ENCODE data around the gene GRK5. TPM values are rescaled to one million over a fixed set of nuclear protein-coding genes. Genes with fewer than 3 reads are reported as not detected.

Gene GRK5
- total and polyA plus RNA-seq, 12 donors, result 9.3 to 96.4 (median 21.5) TPM

DNA sequence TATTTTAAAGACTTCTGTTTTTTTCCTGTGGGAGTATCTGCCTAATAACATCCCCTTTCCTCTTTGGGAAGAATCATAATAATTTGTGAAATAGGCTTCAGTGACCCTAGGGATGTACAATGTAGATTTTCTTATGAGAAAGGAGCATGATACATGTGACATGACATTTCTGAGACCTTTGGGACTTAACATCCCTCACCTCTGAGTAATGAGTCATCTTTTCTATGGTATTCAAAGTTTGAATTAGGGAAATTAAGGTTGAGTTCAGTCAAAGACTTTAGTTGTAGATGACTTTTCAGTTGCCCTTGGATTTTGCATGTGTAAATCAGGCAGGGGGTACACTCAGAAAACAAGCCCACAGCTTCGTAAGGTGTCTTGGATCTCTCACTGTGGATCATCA is 14.3 kb downstream of the GRK5 start:
- no peak for TF ChIP-seq POLR2A (IDR thresholded peaks at IDR 0.05)
- TF ChIP-seq, protein P1, sequence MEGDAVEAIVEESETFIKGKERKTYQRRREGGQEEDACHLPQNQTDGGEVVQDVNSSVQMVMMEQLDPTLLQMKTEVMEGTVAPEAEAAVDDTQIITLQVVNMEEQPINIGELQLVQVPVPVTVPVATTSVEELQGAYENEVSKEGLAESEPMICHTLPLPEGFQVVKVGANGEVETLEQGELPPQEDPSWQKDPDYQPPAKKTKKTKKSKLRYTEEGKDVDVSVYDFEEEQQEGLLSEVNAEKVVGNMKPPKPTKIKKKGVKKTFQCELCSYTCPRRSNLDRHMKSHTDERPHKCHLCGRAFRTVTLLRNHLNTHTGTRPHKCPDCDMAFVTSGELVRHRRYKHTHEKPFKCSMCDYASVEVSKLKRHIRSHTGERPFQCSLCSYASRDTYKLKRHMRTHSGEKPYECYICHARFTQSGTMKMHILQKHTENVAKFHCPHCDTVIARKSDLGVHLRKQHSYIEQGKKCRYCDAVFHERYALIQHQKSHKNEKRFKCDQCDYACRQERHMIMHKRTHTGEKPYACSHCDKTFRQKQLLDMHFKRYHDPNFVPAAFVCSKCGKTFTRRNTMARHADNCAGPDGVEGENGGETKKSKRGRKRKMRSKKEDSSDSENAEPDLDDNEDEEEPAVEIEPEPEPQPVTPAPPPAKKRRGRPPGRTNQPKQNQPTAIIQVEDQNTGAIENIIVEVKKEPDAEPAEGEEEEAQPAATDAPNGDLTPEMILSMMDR (IDR thresholded peaks at IDR 0.05), result no peak
- Histone ChIP-seq H3K4me1 (replicated peaks in 1 of 2) (peaks cover 26 to 62% of the 10 kb centered on the region in 2 donors), H3K27ac (peak overlapping the region in 4 of 5 donors; percentile 45 to 67 (median 56)), H3K27me3 (no peaks in the 10 kb centered on the region), H3K36me3 (replicated peaks in 1 of 2) (no peaks in the 10 kb centered on the region), H3K4me3 (no peak overlapping the region), H3K9me3 (replicated peaks in 1 of 3) (no peaks in the 10 kb centered on the region)
- DNase-seq, result no peak
- intact Hi-C loops (cut with DNase I), result no loop called here
- 88 to 100% (median 95%) methylated on average over 1 of the region's 1 CpG for WGBS, 4 donors

DNA sequence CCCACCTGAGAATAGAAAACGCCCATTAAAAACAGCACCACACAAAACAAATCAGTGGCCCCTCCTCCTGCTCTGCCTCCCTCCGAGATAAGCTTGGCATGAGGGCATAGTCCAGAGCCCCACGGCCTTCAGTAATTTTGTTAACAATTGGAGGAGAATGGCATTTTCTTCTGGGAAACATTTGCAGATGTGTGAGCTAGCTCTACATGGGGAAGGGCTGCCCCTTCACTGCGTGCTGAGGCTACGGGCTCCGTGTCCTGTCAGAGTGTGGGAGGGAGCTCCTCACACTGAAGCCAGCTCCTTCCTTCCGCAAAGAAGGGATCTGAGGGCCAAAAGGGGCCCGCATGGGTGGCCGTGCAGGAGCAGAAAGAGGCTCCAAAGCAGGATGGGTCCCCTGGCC is 15.2 kb downstream of the GRK5 start:
- intact Hi-C loops (cut with DNase I), result no loop called here
- Histone ChIP-seq H3K36me3 (replicated peaks in 1 of 2) (no peaks in the 10 kb centered on the region), H3K27me3 (no peaks in the 10 kb centered on the region), H3K9me3 (replicated peaks in 1 of 3) (no peaks in the 10 kb centered on the region), H3K4me1 (replicated peaks in 1 of 2) (peaks cover 24 to 56% of the 10 kb centered on the region in 2 donors), H3K27ac (peak overlapping the region in 4 of 5 donors; percentile 45 to 67 (median 56)), H3K4me3 (no peak overlapping the region)
- WGBS, 4 donors, result 30 to 39% (median 33%) methylated on average over 3 to 9 of the region's 9 CpGs
- peak in 1 of 7 donors; percentile 40 for DNase-seq
- TF ChIP-seq POLR2A (IDR thresholded peaks at IDR 0.05), result no peak
- TF ChIP-seq, protein P1 (IDR thresholded peaks at IDR 0.05), result no peak

DNA sequence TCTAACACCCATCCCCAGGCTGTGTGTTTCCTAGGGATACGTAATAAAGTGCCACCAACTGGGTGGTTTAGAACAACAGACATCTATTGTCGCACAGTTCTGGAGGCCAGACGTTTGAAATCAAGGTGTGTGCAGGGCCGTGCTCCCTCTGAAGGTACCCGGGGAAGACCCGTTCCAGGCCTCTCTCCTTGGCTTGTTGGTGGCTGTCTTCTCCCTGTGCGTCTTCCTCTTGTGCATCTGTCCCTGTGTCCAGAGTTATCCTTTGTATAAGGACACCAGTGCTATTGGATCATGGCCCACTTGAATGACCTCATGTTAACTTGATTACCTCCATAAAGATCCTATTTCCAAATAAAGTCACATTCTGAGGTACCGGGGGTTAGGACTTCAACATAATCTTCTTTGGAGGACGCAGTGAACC is 15.6 kb downstream of the GRK5 start:
- WGBS, 4 donors, result 65 to 75% (median 71%) methylated on average over 8 to 9 of the region's 9 CpGs
- Histone ChIP-seq H3K27me3 (no peaks in the 10 kb centered on the region), H3K4me1 (replicated peaks in 1 of 2) (peaks cover 20 to 52% of the 10 kb centered on the region in 2 donors), H3K4me3 (no peak overlapping the region), H3K27ac (peak overlapping the region in 4 of 5 donors; percentile 45 to 67 (median 56)), H3K36me3 (replicated peaks in 1 of 2) (no peaks in the 10 kb centered on the region), H3K9me3 (replicated peaks in 1 of 3) (no peaks in the 10 kb centered on the region)
- DNase-seq, result no peak
- TF ChIP-seq, protein P1 (IDR thresholded peaks at IDR 0.05), result no peak
- intact Hi-C loops (cut with DNase I), result no loop called here

DNA sequence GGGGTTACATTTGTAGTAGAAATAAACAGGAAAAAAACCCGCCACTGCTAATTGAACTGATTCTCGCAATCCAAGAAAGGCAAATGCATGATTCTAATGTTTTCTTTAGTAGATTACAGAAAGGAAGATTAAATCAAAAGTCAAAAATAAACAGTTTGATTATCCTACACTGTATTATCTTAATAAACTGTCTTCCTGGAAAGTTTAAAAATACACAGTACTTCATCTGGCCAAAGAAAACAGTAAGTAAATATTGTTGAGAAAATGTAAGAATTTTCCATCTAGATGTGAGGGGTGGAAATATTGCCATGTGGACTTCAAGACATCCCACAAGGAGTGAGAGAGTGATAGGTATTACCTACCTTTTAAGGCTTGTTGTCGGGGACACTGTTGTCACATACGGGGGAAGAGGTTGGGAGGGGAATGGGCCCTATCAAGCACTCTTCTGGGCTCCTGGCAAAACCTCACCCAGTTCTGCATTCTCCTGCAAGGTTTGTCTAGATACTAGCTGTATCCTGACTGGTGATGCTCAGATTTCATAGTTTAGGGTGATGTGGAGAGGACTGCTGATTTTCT is 17.8 kb downstream of the GRK5 start:
- WGBS, 4 donors, result 72 to 80% (median 75%) methylated on average over 4 of the region's 4 CpGs
- H3K4me3 ChIP-seq, result no peak overlapping the region
- no peaks in the 10 kb centered on the region for H3K9me3 ChIP-seq (replicated peaks in 1 of 3)
- no peak for DNase-seq
- H3K27ac ChIP-seq, result peak overlapping the region in 1 of 5 donors; percentile 49
- H3K36me3 ChIP-seq (replicated peaks in 1 of 2), result no peaks in the 10 kb centered on the region
- intact Hi-C loops (cut with DNase I), result no loop called here
- no peaks in the 10 kb centered on the region for H3K27me3 ChIP-seq
- H3K4me1 ChIP-seq (replicated peaks in 1 of 2), result peaks cover 14 to 39% of the 10 kb centered on the region in 2 donors
- TF ChIP-seq POLR2A (IDR thresholded peaks at IDR 0.05), result no peak
- TF ChIP-seq, protein P1 (IDR thresholded peaks at IDR 0.05), result no peak
